ENCODE results near the gene CRB2. TPM values are rescaled to one million over a fixed set of nuclear protein-coding genes. Genes with fewer than 3 reads are reported as not detected.

Gene CRB2
- total RNA-seq, 1 experiment from 2014 or later = 3.6 TPM

DNA sequence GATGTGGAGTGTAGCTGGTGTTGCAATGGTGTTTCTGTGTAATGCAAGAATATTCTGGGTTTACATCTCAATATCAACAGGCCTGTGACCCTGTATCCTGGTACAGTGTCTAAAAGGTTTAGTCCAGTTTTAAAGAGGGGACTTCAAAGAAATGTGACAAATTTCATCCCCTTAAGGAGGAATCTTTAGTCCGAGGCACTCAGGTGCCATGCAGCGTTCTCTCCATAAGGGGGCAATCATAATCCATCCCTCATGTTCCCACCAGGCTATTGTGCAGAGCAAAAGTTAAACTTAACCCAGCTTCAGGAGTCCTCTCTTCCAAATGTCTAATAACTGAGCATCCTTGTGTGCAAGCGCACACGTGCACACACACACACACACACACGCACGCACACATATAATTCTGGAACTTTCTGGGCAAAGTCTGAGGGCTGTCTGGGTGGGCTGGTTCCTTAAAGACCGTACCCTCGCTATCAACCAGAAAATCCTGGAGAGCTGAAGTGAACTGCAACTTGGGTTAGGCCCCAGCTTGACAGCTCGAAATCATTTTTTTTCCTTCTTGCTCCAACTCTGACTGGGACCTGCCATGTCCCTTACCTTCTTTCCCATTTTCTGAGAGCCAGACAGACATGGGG, 46.0 kb downstream of the CRB2 start:
- H3K23ac ChIP-seq (ENCODE audit: insufficient read length, low read depth, low read length) = no peak overlapping the region
- H4K8ac ChIP-seq (replicated peaks; ENCODE audit: insufficient read length, low read depth, low read length) = no peak overlapping the region
- no peak overlapping the region for H3K18ac ChIP-seq (ENCODE audit: insufficient read length, low read depth, low read length)
- H2BK5ac ChIP-seq (ENCODE audit: insufficient read length, low read length) = no peak overlapping the region
- H2BK15ac ChIP-seq (ENCODE audit: low read depth, low read length) = no peak overlapping the region
- TF ChIP-seq, protein P1, sequence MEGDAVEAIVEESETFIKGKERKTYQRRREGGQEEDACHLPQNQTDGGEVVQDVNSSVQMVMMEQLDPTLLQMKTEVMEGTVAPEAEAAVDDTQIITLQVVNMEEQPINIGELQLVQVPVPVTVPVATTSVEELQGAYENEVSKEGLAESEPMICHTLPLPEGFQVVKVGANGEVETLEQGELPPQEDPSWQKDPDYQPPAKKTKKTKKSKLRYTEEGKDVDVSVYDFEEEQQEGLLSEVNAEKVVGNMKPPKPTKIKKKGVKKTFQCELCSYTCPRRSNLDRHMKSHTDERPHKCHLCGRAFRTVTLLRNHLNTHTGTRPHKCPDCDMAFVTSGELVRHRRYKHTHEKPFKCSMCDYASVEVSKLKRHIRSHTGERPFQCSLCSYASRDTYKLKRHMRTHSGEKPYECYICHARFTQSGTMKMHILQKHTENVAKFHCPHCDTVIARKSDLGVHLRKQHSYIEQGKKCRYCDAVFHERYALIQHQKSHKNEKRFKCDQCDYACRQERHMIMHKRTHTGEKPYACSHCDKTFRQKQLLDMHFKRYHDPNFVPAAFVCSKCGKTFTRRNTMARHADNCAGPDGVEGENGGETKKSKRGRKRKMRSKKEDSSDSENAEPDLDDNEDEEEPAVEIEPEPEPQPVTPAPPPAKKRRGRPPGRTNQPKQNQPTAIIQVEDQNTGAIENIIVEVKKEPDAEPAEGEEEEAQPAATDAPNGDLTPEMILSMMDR (conservative IDR thresholded peaks at IDR 0.05) = peak; percentile 88
- H3K4ac ChIP-seq (ENCODE audit: low read depth, low read length) = no peak overlapping the region
- no peak overlapping the region for H4K5ac ChIP-seq (ENCODE audit: insufficient read length, low read depth, low read length)
- Mint-ChIP-seq H3K27me3 (ENCODE audit: low read depth) (no peaks in the 10 kb centered on the region; the same call in 1 of the 2 replicates), H3K9me3 (no peaks in the 10 kb centered on the region), H3K27ac (peak overlapping the region in 2 of 3 experiments; percentile 19 to 82; a peak in 2 of 7 replicates), H3K36me3 (ENCODE audit: insufficient read depth in 1 of 3, low read depth in 3 of 3) (0 out of 7 replicates have a peak, but pooled peaks cover 0 to 2% (median 0%) of the 10 kb centered on the region in 3 experiments), H3K4me1 (peaks cover 32% of the 10 kb centered on the region in 2 experiments), H3K4me3 (no peak overlapping the region)
- no peaks in the 10 kb centered on the region for H3K79me1 ChIP-seq (ENCODE audit: insufficient read depth, low read depth, low read length, poor library complexity, severe bottlenecking)
- H3K27ac ChIP-seq (ENCODE audit: insufficient read length, low read depth, low read length) = no peak overlapping the region
- no peak overlapping the region for H3T11ph ChIP-seq (ENCODE audit: low read length)
- no peak overlapping the region for H3K14ac ChIP-seq (ENCODE audit: insufficient read depth, low read length)
- H3K56ac ChIP-seq (ENCODE audit: insufficient read length, low read depth, low read length) = no peak overlapping the region
- H2BK120ac ChIP-seq (ENCODE audit: low read depth, low read length, poor library complexity, severe bottlenecking) = no peak overlapping the region
- no peaks in the 10 kb centered on the region for H3K79me2 ChIP-seq (ENCODE audit: insufficient read depth, low read length)
- no peaks in the 10 kb centered on the region for H4K20me1 ChIP-seq (ENCODE audit: control insufficient read depth, insufficient read depth, insufficient read length)
- no peaks in the 10 kb centered on the region for H3K4me1 ChIP-seq (ENCODE audit: insufficient read depth, low read length)
- DNase-seq = no peak
- no peaks in the 10 kb centered on the region for H3K23me2 ChIP-seq (ENCODE audit: insufficient read length, low read depth, low read length, poor library complexity, severe bottlenecking)
- H2AK5ac ChIP-seq (ENCODE audit: insufficient read length, low read length) = no peak overlapping the region
- no peaks in the 10 kb centered on the region for H3K27me3 ChIP-seq (ENCODE audit: insufficient read depth, low read length)
- H3K4me2 ChIP-seq (ENCODE audit: insufficient read depth, insufficient read length, low read length) = no peak overlapping the region
- no peak overlapping the region for H2AFZ ChIP-seq (ENCODE audit: low read length)
- H2BK12ac ChIP-seq (ENCODE audit: insufficient read length, low read depth, low read length) = no peak overlapping the region
- no peak overlapping the region for H4K91ac ChIP-seq (ENCODE audit: insufficient read length, low read depth, low read length)
- H3K9me3 ChIP-seq (ENCODE audit: control insufficient read depth, low read depth, low read length) = no peaks in the 10 kb centered on the region
- H2BK20ac ChIP-seq (ENCODE audit: low read depth, low read length, poor library complexity, severe bottlenecking) = no peak overlapping the region
- no peak overlapping the region for H3K9ac ChIP-seq (ENCODE audit: extremely low read depth, insufficient read length, low read length)
- no CpG with 5 or more reads among the region's 9 CpGs for WGBS (ENCODE audit: extremely low coverage, insufficient read length, low lambda C conversion rate)

Data from H9 (cell line).